ENCODE results near the gene ZBTB47. TPM values are rescaled to one million over a fixed set of nuclear protein-coding genes. Genes with fewer than 3 reads are reported as not detected.

ZBTB47 gene
- polyA plus RNA-seq, 4 donors, result 14.1 to 19.3 (median 17.9) TPM

DNA sequence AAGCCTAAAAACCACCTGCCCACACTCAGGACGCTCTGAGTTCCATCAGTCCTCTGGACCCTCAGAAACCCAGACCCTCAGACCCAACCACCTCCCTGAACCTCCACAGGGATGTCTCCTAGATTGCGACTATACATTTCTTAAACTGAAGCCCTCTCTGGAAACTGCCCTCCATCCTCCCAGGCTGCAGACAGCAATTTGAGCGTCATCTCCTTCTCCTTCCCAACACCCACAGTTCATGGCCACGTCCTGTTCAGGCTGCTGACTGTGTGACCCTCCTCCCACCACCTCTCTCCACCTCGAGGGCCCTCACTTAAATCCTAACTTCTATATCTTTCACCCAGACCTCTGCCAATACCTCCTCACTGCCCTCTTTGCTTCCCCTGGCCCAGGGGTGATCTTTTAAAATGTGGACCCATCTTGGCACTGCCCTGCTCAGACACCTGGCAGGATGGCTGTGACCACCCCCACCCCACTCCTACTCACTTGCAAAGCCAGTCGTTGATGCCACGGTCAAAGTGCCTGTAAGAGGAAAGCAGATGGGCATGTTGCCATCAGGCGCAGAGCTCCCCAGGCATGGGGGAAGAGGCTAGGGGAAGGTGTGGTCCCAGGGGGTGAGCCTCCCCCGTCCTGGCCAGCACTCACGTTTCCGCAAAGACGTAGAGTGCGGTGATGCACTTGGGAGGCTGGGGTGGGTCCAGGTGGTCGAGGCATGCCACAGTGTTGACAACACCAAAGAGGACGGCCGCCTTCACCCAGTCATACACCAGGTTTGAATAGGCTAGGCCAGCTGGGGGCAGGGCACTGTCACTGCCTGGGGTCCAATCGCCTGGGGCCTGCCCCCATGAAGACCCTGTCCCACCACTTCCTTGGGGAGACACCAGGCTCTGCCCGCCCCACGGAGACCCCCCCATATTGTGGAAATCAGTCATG lies 43.1 kb downstream of the ZBTB47 start:
- no peak for DNase-seq (ENCODE audit: low read depth in 4 of 4, low spot score in 2 of 4)

DNA sequence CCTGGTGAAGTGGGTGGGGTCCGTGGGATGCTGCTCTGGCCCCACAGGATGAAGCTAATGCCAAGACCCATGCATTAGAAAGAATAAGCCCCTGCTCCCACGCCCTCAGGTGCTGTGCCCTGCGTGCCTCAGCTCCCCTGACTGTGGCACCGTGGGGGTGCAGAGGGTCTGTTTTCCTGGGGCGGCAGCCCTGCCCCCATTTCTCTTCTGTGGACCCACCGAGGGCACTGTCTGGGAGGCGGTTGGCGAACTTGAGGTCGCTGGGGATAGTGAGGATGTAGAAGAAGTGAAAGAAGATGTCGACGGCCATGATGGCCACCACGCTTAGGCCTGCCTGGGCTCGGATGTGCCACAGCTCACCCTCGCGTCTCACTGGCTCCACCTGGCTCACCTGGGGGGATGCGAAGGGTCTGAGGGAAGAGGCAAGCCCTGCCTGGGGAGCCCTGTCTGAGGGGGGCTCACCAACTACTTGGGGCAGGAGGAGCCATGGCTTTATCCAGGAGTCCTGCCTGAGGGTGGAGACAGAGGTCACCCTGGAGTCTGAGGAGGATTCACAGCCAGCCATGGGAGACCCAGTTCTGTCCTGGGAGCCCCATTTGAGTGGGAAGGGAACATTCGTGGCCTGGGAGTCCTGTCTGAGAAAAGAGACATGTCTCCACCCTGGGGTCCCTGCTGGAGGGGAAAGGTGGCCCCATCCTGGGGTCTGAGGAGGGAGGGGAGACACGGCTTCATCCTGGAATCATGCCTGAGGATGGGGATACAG lies 44.0 kb downstream of the ZBTB47 start:
- DNase-seq (ENCODE audit: low read depth in 4 of 4, low spot score in 2 of 4), result no peak

DNA sequence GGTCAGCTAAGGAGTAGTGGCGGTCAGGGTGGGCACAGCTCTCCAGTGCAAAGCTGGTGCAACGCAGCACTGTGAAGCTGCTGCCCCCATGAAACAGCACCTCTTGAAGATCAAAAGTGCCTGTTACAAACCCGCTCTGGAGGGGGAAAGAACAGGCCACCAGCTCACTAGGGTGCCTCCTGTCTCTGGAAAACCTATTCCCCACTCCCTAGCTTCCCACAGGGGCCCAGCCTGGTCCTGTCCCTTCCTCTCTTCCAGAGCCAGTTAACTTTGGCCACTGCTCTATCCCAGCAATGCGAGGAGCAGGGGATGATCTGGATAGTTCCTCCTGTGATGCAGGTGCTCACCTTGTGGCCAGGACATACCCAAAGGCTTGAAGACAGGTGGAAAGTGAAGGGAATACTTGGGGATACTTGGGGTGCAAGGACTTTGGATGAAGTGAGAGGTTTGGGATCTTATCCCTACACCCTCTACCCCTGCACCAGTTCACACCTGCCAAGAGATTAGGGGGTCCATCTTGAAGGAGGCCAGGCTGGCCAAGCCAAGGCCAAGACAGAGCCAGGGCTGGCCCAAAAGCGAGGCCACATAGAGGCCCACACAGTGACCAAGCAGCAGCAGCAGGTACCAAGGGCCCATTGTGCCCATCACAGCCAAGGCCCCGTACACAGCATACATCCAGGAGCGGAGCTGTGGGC lies 44.9 kb downstream of the ZBTB47 start:
- no peak for DNase-seq (ENCODE audit: low read depth in 4 of 4, low spot score in 2 of 4)

DNA sequence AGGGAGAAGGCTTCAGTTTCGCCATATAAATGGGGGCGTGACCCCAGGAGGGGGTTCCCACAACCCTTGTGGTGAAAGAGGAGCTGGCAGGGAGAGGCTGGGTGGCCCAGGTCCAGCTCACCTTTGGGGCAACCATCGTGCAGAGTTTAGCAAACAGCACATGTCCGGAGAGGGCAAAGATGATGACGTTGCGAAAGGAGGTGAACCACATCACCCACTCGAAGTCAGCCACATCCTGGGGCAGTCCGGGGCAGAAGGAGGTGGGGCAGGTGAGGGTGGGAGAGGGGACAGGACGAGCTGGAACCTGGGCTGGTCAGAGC lies 45.4 kb downstream of the ZBTB47 start:
- no peak for DNase-seq (ENCODE audit: low read depth in 4 of 4, low spot score in 2 of 4)

DNA sequence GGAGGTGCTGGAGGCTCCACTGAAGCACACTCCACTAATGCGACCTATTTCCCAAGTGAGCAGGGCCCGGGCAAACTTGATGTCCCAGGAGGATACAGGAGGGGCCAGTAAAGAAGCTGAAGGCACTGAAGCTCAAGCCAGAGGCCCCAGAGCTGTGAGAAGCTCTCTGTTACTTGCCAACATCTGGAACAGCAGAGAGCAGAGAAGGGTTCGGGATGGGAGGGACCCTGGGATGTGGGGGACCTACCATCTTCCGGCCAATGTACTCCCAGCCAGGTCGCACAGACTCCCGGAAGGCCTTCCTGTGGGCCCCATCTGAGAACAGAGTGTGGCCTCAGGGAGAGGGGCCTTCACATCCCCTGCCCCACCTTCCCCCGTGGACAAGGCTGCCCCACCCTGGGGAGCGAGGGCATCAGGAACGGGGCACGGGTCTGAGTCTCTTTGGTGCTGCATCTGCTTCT lies 46.0 kb downstream of the ZBTB47 start:
- DNase-seq (ENCODE audit: low read depth in 4 of 4, low spot score in 2 of 4), result no peak

DNA sequence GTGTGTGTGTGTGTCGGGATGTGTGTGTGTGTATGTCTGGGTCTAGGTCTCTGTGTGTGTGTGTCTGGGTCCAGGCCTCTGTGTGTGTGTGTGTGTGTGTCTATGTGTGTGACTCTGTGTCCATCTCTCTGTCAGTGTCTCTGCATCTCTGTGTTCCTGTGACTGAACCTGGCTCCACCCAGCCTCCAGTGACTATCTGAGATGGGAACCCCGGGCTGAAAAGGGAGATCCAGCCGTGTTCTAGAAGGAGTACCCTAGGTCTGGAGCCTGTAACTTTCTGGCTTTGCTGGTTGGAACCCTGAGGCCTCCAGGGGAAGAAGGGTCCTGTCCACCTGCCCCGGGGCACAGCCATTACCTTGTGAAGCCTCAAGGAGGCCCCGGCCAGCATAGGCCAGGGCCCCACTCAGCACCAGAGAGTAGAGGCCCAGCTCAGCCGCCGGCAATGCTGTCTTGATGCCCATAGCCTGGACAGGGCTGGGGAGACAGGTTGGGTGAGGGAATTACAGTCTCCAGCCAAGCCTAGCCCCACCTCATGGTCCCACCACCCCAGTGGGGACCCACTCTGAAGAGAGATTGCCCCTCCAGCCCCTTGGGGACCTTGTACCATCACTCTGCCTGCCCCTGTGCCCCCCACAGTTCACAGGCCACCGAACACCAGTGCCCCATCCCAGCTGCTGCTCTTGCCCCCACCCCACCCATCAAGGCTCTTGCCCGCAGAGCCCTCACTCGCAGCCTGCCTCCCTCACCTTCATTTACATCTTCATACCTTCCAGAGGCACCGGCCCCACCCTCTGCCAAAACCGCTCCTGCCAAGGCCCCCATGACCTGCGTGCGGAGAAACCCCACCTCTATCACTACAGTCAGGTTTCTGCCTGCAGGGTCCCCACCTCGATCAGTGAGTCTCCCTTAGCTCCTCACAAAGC lies 47.1 kb downstream of the ZBTB47 start:
- DNase-seq (ENCODE audit: low read depth in 4 of 4, low spot score in 2 of 4), result no peak

DNA sequence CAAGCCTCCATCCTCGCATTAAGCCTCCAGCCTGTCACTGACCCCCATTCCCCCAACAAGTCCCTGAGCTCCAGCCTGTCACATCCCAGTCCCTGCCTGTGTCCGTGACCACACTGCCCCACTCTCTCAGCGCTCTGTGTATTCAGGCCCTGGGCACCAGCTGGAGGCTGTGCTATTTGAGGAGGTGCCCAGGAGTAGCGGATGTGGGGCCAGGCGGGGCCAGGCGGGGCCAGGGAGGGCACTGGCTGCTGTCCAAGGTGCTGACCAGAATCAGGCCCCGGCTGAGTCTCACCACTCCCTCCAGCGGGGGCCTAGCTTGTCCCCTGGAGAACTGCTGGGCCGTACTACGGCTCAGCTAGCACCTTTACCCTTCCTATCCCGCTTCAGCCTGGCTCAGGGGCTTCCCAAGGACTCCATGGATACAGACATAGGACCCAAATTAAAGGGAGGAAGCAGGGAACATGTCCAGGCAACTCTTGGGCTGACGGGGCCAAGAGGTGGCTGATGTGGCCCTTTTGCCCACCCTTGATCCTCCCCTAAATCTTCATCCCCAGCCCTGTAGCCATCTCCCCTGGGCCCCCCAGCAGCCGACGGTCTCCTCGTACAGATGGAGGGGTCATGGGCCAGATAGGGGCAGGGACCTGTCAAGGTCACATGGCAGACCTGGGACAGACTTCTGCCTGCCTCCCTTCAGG lies 48.0 kb downstream of the ZBTB47 start:
- peak in 3 of 4 donors; percentile 37 to 63 (median 52) for DNase-seq (ENCODE audit: low read depth in 4 of 4, low spot score in 2 of 4)

DNA sequence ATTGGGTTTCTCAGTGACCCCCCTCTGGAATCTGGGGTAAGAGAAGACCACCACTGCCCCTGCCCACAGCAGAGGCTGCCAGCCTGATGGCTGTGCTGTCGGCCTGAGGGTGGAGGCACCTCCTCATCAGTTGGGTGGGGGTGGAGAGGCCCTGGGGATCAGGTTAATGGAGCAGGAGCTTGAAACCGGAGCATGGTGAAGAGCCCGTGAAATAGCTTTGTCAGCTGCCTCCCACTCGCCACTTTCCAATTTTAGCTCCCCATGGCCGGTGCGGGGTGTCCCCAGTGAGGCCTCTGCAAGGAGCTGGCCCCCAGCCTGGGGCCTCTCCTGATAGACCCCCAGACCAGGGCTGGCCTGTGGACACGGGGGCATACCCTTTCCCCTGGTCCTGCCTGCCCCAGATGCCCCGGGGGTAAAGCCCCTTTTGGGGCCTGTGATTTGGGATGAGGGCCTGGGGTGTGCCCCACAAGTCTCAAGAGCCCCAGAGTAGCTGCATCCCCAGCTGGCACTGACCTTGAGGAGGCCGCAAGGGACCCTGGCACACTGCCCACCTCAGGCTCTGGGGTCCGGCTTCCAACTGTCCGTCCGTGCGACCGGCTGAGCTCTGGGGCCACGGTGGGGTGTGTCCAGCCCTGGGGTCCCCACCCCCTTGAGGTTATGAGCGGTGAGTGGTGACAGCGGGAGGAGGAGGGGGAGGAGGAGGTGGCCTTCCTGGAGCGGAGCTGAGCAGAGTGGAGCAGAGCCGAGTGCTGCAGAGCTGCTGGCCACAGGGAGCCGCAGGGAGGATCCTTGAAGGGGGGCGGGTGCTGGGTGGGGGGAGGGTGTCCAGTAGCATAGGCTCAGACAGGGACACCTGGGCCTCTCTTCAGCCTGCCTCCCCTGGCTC lies 48.8 kb downstream of the ZBTB47 start, which contains the start of gene HHATL:
Gene HHATL (minus strand): TSS at position 733 of the 886 bp plus-strand sequence. CDS start 1,972 bp downstream, outside the sequence.
- no peak for DNase-seq (ENCODE audit: low read depth in 4 of 4, low spot score in 2 of 4)

DNA sequence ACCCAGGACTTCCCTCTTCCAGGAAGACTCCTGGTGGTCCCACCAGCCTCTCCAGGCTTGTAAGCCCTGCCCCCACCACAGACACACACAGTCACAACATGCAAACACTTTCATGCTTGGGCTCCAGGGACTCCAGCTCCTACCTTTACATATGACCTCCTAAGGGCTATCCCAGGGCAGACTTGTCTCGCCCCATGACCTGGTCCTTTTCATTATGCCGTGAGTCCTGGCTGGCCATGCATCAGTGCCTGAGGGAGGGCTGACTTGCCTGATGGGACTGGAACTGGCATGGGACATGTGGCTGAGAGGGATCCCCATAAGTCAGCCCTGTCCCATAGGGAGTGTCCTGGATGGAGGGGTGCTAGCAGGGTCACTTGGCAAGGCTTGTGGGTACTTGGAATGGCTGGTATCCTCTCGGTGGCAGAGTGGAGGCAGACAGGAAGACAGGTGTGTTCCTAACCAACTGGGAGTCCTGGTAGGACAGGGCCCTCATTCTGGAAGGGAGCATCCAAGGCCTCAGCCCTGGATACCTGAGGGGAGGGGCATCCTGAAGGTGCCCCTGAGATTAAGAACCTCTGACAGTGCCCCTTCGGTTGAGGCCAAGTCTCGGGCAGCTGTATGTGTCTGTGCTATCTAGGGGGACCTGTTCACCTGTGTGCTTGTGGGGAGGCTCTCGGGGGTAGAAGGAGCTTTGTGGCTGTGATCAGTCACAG lies 49.6 kb downstream of the ZBTB47 start:
- no peak for DNase-seq (ENCODE audit: low read depth in 4 of 4, low spot score in 2 of 4)

DNA sequence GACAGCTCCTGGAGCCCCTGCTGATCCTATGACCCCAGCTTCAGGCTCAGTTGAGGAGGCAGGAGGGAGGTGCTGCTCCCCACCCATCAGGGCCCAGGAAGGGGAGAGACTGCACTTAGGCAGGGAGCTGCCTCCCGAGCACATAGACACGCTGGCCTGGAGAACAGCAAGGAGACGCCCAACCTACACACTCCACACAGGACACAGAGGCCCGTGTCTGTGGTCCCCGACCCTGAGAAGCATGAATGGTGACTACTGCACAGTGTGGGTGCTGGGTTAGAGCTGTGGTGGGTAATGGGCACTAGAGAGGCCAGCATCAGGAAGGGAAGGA lies 50.2 kb downstream of the ZBTB47 start:
- DNase-seq (ENCODE audit: low read depth in 4 of 4, low spot score in 2 of 4), result no peak

DNA sequence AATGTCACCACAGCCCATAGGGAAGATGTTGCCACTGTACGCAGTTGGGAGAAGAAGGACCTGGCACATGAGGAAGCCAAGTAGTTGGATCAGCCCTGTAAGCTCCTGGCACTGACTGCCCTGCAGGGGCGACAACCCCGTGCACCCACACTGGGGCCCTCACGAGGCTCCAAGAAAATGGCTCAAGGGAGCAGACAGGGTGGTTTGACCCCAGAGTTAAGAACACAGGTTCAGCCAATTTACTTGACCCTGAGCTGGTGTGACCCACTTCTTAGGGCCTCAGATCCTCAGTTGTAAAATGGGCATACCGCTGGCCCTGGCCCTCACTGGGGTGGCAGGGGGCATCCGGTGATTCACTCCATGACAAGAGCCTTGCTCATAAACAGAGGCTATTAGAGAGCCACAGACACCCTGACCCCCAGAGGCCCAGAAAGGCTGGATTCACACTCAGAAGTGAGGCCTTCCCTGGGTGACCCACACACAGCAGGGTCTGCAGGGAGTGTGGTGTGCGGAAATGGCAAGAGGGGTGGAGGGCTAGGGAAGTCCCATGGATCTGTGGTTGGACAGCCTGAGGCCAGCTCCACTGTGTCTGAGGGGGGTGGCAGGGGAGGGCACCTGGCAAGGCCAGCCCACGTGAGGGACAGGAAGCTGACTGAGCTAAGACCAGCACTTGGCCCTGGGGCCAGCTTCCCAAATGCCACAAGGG lies 50.8 kb downstream of the ZBTB47 start:
- no peak for DNase-seq (ENCODE audit: low read depth in 4 of 4, low spot score in 2 of 4)

DNA sequence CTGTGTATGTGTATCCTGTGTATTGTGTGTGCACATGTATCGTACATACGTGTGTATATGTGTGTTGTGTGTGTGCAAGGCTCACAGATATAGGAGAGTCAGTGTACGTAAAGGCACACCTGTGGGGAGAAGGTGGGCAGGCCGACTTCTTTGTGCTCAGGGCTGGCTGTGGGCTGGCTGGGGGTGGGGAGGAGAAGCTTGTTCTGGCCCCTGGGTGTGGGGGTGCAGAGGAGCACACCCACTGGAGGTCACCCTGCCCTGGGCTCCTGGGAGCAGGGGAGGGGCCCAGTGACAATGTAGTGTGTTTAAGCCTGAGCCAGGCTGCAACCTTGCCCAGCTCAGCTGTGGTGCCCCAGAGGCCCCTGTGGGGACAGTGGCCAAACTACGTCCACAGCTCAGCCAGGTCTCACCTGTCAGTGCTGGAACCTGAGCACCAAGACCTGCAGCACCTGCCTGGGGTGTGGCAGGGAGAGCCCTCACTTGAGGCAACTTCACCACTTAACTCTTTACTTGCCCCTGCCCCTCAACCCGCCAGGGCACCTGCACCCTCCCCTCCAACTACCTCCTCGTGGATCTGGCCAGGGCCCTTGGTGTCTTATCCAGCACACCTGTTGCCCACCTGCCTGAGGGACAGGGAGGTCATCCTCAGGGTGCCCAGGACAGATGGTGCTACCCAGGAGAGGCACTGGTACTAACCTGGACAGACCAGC lies 51.7 kb downstream of the ZBTB47 start:
- DNase-seq (ENCODE audit: low read depth in 4 of 4, low spot score in 2 of 4), result no peak

DNA sequence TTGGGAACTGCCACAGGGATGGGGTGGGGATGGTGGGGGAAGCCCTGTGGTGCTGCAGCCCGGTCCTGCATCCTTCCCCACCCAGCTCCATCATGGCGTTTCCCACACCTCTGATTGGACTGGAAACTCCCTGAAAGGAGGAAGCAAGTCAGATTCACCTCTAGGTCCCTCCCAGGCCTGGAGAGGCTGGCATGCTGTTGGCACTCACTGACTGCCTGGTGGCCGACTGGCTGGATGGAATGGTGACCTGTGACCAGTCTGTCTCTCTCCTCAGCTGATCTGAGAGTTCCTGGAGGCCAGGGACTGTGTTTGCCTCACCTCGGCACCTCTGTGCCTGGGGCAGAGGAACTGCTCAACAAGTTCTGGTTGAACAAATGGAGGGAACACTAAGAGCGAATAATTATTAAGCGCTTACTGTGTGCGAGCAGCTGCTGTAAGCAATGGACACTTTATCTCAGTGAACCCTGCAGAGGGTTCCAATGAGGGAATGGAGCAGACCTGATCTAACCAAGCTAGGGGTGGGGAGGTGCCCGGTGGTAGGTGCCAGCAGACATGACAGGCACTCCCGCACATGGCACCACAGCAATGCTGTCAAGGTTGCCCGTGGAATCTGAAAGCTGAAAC lies 52.6 kb downstream of the ZBTB47 start:
- DNase-seq (ENCODE audit: low read depth in 4 of 4, low spot score in 2 of 4), result no peak

DNA sequence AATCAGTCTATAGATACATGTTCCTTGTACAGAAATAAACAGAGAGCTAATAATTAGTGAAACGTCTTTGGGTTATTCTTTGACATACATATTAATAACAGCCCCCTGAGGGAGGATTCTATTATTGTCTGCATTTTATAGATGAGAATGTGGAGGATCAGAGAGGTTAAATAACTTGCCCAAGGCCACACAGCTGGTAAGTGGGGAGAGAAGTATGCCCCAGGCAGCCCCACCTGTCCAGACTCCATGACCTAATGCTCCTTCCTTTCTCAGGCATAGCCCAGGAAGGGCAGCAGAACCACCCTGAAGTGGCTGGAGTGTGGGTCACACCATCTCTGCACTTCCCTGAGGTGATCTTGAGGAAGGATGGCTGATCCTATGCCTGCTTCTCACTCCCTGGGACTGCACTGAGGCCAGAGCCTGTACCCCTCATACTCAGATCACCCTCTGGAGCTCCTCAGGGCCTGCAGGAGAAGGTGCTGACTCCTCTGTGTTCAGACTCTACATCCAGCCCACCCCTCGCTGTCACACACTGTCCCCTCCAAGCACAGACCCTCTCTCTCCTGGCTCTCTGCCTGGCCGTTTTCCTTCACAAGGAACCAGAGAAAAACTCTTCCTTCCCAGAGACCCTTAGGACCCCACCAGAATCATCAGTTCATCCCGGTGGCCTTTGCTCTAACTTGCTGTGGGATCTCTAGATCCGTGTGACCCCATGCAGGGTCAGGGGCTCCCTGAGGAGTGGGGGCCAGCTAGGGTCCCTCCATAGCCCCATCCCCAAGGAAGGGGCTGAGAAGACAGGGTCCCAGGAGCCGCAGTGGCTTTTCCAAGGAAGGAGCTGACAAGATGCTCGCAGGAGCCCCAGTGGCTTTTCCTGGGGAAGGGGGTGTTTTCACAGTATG lies 53.5 kb downstream of the ZBTB47 start:
- DNase-seq (ENCODE audit: low read depth in 4 of 4, low spot score in 2 of 4), result no peak

Measured in left renal cortex interstitium (tissue), 4 donors.